HepG2 (cell line): ENCODE measurements around the gene TECPR1. TPM values are rescaled to one million over a fixed set of nuclear protein-coding genes. Genes with fewer than 3 reads are reported as not detected.

Experiments used
- ATF3 ChIP-seq: sonication (generic); formaldehyde crosslinking; IDR thresholded peaks from 2 replicates; pipeline ENCODE4 v1.4.0; 2020; ENCODE audit warnings: missing genetic modification reagents
- ATF6 ChIP-seq: sonication (generic); formaldehyde crosslinking; conservative IDR thresholded peaks from 2 replicates; pipeline ENCODE4 v1.4.0; 2020; ENCODE audit warnings: missing genetic modification reagents
- BHLHE40 ChIP-seq: IDR thresholded peaks from 2 replicates; pipeline ENCODE4 v1.6.1; 2011; ENCODE audit warnings: low read length, improper control_type of control experiment
- NONO ChIP-seq, 2 experiments: fragments of 450-650 bp in 1 of 2; sonication (generic) in 1 of 2; formaldehyde crosslinking in 1 of 2; IDR thresholded peaks in 1 of 2; conservative IDR thresholded peaks in 1 of 2; 2 replicates each; pipeline versions ENCODE4 v1.6.1 to v1.8.0; 2017 to 2022; ENCODE audit warnings: mild to moderate bottlenecking in 1 of 2, missing genetic modification reagents in 1 of 2, moderate library complexity in 1 of 2
- POLR2AphosphoS2 ChIP-seq: IDR thresholded peaks from 2 replicates; pipeline ENCODE4 v1.6.1; 2011; ENCODE audit warnings: low read depth, low read length, improper control_type of control experiment
- SMYD3 ChIP-seq: sonication (generic); formaldehyde crosslinking; IDR thresholded peaks from 2 replicates; pipeline ENCODE4 v1.8.1; 2023; ENCODE audit warnings: mild to moderate bottlenecking, missing genetic modification reagents
- SRF ChIP-seq: IDR thresholded peaks from 2 replicates; pipeline ENCODE4 v1.6.1; 2011; ENCODE audit warnings: mild to moderate bottlenecking, low read depth, low read length, moderate library complexity
- SRSF1 ChIP-seq: fragments of 200-400 bp; formaldehyde crosslinking; optimal IDR thresholded peaks from 2 replicates; pipeline ENCODE3; 2017; ENCODE audit warnings: mild to moderate bottlenecking, low read depth, low read length, moderate library complexity
- STAG1 ChIP-seq: sonication (generic); formaldehyde crosslinking; IDR thresholded peaks from 2 replicates; pipeline ENCODE4 v1.4.0; 2020; ENCODE audit warnings: missing genetic modification reagents
- TEAD3 ChIP-seq: optimal IDR thresholded peaks from 2 replicates; pipeline ENCODE3; 2016; ENCODE audit warnings: borderline replicate concordance
- YEATS4 ChIP-seq: sonication (generic); formaldehyde crosslinking; IDR thresholded peaks from 2 replicates; pipeline ENCODE4 v1.4.0; 2020; ENCODE audit warnings: missing genetic modification reagents, borderline replicate concordance
- ZBTB25 ChIP-seq: IDR thresholded peaks from 2 replicates; pipeline ENCODE4 v1.6.1; 2018; ENCODE audit warnings: missing genetic modification reagents
- ZFP82 ChIP-seq: sonication (generic); formaldehyde crosslinking; IDR thresholded peaks from 2 replicates; pipeline ENCODE4 v1.5.1; 2020; ENCODE audit warnings: mild to moderate bottlenecking, missing genetic modification reagents, borderline replicate concordance
- ZFX ChIP-seq: sonication (generic); formaldehyde crosslinking; IDR thresholded peaks from 2 replicates; pipeline ENCODE4 v1.4.0; 2020; ENCODE audit warnings: mild to moderate bottlenecking, low read depth, missing genetic modification reagents, moderate library complexity
- ZNF12 ChIP-seq: sonication (generic); formaldehyde crosslinking; IDR thresholded peaks from 2 replicates; pipeline ENCODE4 v1.5.0; 2020; ENCODE audit warnings: missing genetic modification reagents
- ZNF3 ChIP-seq: IDR thresholded peaks from 2 replicates; pipeline ENCODE4 v1.7.0; 2017; ENCODE audit warnings: inconsistent platforms
- ZNF383 ChIP-seq: sonication (generic); formaldehyde crosslinking; IDR thresholded peaks from 2 replicates; pipeline ENCODE4 v1.4.0; 2020; ENCODE audit warnings: missing genetic modification reagents, mild to moderate bottlenecking, borderline replicate concordance
- ZNF572 ChIP-seq: sonication (generic); formaldehyde crosslinking; IDR thresholded peaks from 2 replicates; pipeline ENCODE4 v1.5.1; 2020; ENCODE audit warnings: mild to moderate bottlenecking, missing genetic modification reagents
- ZNF597 ChIP-seq: sonication (generic); formaldehyde crosslinking; IDR thresholded peaks from 2 replicates; pipeline ENCODE4 v1.5.0; 2020; ENCODE audit warnings: missing genetic modification reagents
- ZNF614 ChIP-seq: IDR thresholded peaks from 2 replicates; pipeline ENCODE4 v1.6.1; 2018; ENCODE audit warnings: missing biosample characterization, missing genetic modification reagents, inconsistent platforms, borderline replicate concordance
- ZNF615 ChIP-seq: sonication (generic); formaldehyde crosslinking; IDR thresholded peaks from 2 replicates; pipeline ENCODE4 v1.5.0; 2020; ENCODE audit warnings: mild to moderate bottlenecking, missing genetic modification reagents, borderline replicate concordance
- ZNF772 ChIP-seq: sonication (generic); formaldehyde crosslinking; IDR thresholded peaks from 2 replicates; pipeline ENCODE4 v1.5.0; 2020; ENCODE audit warnings: mild to moderate bottlenecking, missing genetic modification reagents
- ZSCAN25 ChIP-seq: sonication (generic); formaldehyde crosslinking; IDR thresholded peaks from 2 replicates; pipeline ENCODE4 v1.8.0; 2022; ENCODE audit warnings: mild to moderate bottlenecking, missing genetic modification reagents
- polyA plus RNA-seq, 8 experiments: library from polyadenylated mRNA; depleted of rRNA in 3 of 8; stranded (reverse) in 7 of 8; unstranded in 1 of 8; fragments of >200 nt; fragmentation: Illumina TruSeq in 4 of 8; extraction: Trizol in 4 of 8; gene quantifications; 2 replicates each; pipeline versions ENCODE4 v1.2.1 to v1.2.3, GENCODE V29; 2011 to 2016; ENCODE audit warnings: low read depth in 4 of 8, missing spikeins in 1 of 8, mixed read lengths in 1 of 8; ENCODE audit not compliant: insufficient read depth in 1 of 8
- total RNA-seq, 5 experiments: library from RNA; depleted of rRNA; stranded (reverse); fragments of >200 nt; fragmentation: Illumina TruSeq; extraction: Trizol; gene quantifications; 2 replicates each; pipeline ENCODE4 v1.2.3, GENCODE V29; 2016; ENCODE audit warnings: low read depth in 1 of 5

Gene TECPR1
- total and polyA plus RNA-seq, 2 of the 13 experiments (the other 11 are each of a cell fraction or from before 2014, with no cell fraction given) = 2.3 to 6.3 TPM

GRCh38 chr7:98281757-98282606 is 29.9 kb upstream of the TECPR1 start (continued):
- TF ChIP-seq ZNF597 (CRISPR knock-in tag) = no peak
- TF ChIP-seq SRF = no peak
- TF ChIP-seq ZFX (CRISPR knock-in tag) = no peak; the same call in 1 of the 2 replicates
- TF ChIP-seq ZNF12 (CRISPR knock-in tag) = no peak
- no peak for TF ChIP-seq SMYD3 (CRISPR knock-in tag)
- 0 out of 2 replicates have a peak, but pooled peaks have one; percentile 49 for TF ChIP-seq YEATS4 (CRISPR knock-in tag)
- no peak for TF ChIP-seq SRSF1
- TF ChIP-seq ATF6 = no peak
- TF ChIP-seq NONO (IDR thresholded peaks at IDR 0.05) = no peak
- TF ChIP-seq NONO (CRISPR knock-in tag; conservative IDR thresholded peaks at IDR 0.05) = no peak
- no peak for TF ChIP-seq ZNF3
- TF ChIP-seq ZSCAN25 (CRISPR knock-in tag) = no peak
- no peak for TF ChIP-seq TEAD3
- TF ChIP-seq ZNF614 = no peak
- no peak for TF ChIP-seq BHLHE40
- TF ChIP-seq STAG1 (CRISPR knock-in tag) = no peak
- TF ChIP-seq ATF3 (CRISPR knock-in tag) = no peak
- no peak for TF ChIP-seq ZNF772 (CRISPR knock-in tag)
- TF ChIP-seq ZFP82 = no peak
- TF ChIP-seq POLR2AphosphoS2 = no peak
- TF ChIP-seq ZNF572 (CRISPR knock-in tag) = no peak
- TF ChIP-seq ZBTB25 (CRISPR knock-in tag) = no peak
- TF ChIP-seq ZNF615 = no peak
- TF ChIP-seq ZNF383 (CRISPR knock-in tag) = no peak
